SKM-1 treated with dmso at 0.1 percent for 144 hours (cell line): Measurements from ENCODE around the gene IDE.
"Not testable (repeated sequence)": the region's sequence is repeated elsewhere in the genome, so short reads cannot be mapped to it uniquely, and the experiment has no call there.

Experiments used
- DNase-seq: peaks from one replicate; lab custom pipeline; 2025; ENCODE audit not compliant: unreplicated experiment; lab: John Stamatoyannopoulos, UW

Gene IDE

DNA sequence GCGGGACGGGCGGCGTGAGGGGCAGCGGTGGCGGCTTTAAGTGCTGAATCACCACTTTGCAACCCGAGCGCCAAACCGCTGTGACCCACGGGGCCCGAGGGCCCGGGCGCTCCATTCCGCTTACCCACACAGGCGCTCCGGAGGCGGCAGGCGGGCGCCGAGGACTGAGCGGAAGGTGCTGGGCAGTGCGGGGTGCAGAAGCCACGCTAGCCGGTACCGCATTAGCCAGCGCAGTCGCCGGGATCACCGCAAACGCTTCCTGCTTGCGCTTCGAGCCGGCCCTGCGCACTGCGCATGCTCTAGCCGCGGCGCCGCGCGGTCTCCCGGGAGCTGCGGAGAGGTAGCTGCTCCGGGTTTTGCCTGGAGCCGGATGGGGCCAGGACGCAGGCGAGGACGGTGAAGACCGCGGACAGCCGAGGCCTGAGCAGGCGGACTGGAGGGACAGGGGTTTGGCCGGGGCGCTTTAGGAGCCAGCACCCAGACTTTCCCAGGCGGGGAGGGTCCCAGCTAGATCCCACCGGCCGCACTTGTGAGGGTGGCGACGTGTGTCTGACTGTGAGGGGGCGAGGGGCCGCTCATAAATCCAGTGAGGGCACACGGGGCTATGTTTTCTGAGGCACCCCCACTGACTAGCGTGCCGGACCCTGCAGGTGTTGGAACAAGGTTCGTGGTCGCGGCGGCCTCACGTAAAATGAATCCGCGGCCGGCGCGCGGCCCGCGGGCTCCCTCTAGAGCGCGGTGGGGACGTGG is at the start of gene IDE:
Gene IDE (minus strand): TSS at position 296 of the 750 bp plus-strand sequence. CDS start 74 bp downstream, at position 222.
- peak; percentile 74 for DNase-seq

DNA sequence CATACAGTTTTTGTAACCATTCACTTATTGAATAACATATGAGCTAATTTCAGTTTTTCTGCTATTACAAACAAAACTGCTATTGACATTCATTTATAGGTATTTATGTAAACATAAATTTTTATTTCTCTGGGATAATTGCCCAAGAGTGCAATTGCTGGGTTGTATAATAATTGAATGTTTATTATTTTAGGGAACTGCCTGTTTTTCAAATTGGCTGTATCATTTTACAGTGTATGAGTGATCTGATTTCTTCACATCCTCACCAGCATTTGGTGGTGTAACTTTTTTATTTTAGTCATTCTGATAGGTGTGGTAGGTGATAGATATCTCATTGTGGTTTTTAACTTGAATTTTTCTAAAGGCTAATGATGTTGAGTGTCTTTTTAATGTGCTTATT is 45.5 kb upstream of the IDE start:
- no peak for DNase-seq

DNA sequence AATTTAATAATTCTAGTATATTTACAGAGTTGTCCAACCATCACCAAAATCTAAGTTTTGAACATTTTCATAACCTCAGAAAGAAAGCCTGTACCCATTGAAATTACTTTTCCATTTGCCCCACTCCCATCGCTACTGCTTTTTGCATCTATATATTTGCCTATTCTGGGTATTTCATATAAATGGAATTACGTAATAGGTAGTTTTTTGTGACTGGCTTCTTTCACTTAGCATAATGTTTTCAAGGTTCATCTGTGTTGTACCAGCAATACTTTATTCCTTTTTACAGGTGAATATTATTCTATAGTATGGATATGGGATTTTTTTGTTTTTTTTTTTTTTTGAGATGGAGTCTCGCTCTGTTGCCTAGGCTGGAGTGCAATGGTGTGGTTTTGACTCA is 41.6 kb upstream of the IDE start:
- no peak for DNase-seq

DNA sequence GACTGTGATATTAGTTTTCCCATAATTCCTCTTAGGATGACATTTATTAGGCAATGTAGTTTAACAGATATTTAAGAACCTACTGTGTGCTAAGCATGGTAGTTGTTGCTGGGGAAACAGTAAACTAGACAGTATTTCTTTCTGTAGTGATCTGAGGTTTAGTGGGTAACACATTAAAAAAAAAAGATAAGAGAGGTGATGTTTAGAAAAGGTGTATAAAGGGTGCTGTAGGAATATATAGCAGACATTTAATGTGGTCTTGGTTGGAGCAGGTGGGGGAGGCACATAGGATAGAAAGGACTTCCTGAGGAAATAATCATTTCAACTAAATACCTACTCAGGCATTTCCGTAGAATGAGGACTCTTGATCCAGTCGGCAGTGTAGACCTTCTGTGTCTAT is 30.9 kb upstream of the IDE start:
- DNase-seq = no peak

DNA sequence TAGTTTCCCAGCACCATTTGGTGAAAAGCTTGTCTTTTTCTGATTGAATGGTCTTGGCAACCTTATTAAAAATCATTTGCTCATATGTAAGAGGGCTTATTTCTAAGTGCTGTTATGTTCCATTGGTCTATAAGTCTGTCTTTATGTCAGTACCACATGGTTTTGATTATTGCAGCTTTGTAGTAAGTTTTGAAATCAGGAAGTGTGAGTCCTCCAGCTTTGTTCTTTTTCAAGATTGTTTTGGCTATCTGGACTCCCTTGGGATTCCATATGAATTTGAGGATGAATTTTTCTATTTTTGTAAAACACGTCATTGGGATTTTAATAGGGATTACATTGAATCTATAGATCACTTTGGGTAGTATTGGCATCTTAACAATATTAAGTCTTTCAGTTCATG is 24.4 kb upstream of the IDE start:
- no peak for DNase-seq

DNA sequence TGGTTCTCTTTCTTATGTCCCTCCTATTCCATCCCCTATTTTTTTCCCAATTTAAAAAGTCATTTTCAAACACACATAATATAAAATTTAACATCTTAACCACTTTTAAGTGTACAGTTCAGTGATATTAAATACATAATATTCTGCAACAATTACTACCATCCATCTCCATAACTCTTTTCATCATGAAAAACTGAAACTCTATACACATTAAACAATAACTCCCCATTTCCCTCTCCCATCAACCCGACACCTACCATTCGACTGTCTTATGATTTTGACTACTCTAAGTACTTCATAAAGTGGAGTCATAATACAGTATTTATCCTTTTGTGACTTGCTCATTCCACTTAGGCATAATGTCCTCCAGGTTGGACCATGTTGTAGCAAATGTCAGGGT is 21.6 kb upstream of the IDE start:
- no peak for DNase-seq

DNA sequence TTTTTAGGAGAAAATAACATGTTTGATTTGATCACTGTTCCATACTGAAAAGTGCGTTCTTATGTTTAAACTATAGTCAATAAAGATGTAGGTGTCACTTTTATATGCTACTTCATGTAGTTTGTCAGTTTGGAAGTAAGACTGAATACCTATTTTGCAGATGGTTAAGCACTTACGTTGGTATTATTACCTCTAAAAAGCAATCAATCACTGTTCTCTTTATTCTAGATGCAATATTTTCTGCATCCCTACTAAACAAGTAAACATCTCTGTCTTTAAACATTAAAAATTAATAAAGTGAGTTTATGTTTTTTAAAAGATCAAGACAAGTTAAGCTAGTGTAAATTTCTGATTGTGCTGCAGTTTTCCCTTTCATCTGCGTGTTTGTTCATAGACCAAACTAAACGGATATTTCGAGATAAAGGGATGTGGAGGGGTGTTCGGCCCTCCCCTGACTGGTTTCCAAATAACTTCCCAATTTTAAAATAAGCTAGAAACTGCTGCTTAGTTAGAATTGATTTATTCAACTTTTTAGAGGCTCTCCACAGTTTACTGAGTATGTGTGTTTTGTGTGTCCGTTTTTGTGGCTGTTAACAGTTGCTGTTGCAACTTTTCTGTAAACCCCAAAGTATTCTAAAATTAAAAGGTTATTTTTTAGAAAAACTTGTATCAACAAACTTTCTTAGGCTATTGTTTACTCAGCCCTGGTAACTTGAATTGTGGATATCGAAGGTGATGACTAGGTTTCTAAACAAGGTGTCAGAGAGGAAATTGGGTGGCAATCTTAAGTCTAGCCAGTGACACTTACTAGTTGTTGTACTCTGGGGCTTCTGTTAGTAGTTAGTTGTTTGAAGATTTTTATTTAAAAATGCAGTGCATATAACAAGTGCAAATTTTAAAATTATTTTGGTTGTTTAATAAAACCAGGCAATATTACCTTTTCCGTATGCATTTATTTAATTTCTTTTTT is 20.0 kb upstream of the IDE start:
- DNase-seq = no peak

- peak; percentile 96 for DNase-seq
Measured at GRCh38 chr10:92592761-92593618, 19.1 kb upstream of the IDE start, which contains the start of gene KIF11. Gene KIF11 (plus strand): TSS chr10:92593130. CDS start chr10:92593376, 246 bp downstream.

- DNase-seq = peak; percentile 90
Measured at GRCh38 chr10:92591550-92592022, 17.7 kb upstream of the IDE start.

DNA sequence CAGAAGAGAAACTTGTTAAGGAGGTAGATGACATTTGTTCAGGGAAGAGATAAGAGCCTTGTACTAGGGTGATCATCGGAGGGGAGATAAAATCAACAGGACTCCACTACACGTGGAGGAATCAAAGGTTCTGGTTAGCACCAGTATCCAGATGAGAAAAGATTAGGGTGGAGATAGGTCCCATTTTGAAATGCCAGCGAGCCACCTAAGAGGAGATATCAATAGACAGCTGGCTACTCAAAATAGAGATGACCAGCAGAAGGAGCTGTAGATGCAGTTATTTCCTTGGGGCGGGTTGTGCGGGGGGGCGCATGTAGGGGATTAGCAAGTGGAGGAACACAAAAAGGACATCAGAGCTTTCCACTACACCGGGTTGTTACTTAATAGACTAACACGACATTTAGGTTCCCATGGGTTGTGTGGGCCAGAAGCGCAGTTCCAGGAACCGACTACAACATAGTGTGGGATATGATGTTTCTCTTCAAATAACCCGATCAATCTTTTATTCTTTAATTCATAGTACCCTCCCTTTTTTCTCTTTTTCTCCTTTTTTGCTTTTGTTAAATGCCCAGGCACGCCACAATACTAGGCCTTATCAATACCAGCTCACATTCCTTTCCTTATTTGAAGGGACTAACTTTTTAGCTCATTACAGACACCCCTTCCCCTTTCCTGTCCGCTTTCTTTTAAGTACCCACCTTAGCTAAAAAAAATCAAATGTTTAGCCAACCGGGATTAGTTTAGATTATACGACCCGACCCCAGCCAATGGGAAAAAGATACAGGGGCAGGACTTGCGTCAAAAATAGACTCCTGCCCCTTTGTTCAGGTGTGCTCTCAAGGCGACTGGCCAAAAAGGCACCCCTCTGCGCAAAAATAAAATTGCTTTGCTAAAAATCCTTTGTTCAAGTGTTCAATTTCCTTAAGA is 17.0 kb upstream of the IDE start:
- DNase-seq = no peak

DNA sequence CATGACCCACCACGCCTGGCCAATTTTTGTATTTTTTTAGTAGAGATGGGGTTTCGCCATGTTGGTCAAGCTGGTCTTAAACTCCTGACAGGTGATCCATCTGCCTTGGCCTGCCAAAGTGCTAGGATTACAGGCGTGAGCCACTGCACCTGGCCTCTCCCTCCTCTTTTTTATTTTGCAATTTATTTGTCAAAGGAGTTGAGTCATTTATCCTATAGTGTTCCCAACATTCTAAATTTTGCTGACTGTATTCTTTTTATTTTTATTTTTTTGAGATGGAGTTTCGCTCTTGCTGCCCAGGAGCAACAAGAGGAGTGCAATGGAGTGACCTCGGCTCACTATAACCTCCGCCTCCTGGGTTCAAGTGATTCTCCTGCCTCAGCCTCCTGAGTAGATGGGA is 8.5 kb upstream of the IDE start:
- DNase-seq = not testable (repeated sequence)

DNA sequence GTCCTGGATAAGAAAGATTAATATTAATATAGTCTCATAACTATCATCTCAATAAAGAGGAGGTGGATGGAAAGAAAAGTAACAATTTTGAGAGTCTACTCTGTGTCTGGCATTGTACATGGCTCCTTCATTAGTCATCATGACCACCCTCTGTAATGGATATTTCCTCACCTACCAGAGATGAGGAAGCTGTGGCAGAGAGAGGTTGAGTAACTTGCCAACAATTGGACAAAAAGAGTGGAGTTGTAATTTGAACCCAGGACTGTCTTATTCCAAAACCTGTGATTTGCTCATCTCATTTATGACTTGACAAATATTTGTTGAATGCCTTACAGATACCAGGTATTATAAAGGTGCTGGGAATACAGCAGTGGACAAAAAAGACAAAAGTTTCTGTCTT is 2.1 kb upstream of the IDE start:
- peak; percentile 92 for DNase-seq

GRCh38 chr10:92574548-92575261 is 812 bp upstream of the IDE start:
- peak; percentile 55 for DNase-seq

- no peak for DNase-seq
Measured at GRCh38 chr10:92573091-92573797, 649 bp downstream of the IDE start.

DNA sequence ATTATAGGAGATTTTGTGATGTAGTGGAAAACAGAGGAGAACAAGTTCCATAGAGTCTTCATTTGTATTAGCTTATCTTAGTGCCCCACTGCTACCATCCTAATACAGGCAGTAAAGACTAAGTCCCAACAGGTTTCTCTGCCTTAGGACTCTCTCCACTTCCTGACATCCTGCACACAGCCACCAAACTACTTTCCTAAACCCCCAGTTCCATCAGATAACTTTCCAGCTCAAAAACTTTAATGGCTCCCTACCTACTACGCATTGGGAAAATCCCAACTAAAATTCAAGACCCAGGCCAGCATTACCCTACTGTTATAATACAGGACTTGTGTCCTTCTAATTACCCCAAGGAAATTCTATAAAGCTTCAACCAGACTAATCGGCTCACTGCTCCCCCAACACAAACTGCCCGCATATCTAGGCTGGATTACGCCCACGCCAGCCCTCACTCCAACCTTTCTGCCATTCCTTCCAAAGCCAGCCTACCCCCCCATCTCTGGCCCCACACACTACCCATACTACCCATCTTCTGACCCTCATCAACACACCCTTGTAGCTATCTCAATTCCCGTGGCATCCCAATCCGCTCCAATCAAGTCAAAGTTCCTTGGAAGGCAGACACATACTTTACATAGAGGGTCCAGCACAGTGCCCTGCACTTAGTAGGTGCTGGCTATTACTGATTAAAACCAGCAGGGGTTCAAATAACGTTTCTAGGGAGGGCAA is 1.4 kb downstream of the IDE start:
- no peak for DNase-seq

DNA sequence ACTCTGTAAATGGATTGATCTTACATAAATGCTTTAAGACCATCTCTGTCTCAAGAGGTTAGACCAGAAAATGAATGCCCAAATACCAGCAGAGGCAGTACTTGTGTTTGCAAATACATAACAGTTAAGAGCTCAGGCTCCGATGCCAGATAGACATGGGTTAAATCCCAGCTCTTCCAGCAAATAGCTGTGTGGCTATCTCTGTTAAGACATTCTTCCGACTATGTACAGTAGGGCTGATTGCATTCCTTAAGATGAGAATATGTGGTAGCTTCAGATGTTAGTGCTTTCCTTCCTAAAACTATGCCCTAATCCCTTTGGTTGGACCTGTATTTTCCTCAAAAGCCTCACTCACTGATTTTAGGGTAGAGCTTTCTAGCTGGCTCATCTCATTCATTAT is 2.2 kb downstream of the IDE start:
- no peak for DNase-seq

DNA sequence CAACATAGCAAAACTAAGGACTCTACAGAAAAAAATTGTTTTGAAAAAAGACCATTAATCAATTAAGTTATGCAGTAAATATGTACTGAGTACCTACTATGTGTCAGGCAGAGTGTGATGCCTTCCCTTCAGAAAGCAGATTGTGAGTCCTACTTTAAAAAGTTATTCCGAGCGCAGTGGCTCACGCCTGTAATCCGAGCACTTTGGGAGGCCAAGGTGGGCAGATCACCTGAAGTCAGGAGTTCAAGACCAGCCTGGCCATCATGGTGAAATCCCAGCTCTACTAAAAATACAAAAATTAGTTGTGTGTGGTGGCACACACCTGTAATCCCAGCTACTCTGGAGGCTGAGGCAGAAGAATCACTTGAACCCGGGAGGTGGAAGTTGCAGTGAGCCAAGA is 4.2 kb downstream of the IDE start:
- not testable (repeated sequence) for DNase-seq

GRCh38 chr10:92569071-92569470 is 4.8 kb downstream of the IDE start:
- no peak for DNase-seq
